Testis (tissue), 2 donors: ENCODE results near the gene ANK2.

Experiments
- POLR2A ChIP-seq: fragments of 450-650 bp; IDR thresholded peaks from one replicate; pipeline ENCODE4 v1.6.1; 2017; ENCODE audit warnings: antibody characterized with exemption, mild to moderate bottlenecking, moderate library complexity
- TF ChIP-seq, protein P1 (sequence below), 3 experiments: fragments of 450-650 bp in 2 of 3; fragments of 200-600 bp in 1 of 3; sonication (generic) in 1 of 3; IDR thresholded peaks; one replicate each; pipeline ENCODE4 v1.5.1; 2016 to 2019; ENCODE audit warnings: antibody characterized with exemption in 3 of 3, mild to moderate bottlenecking in 2 of 3, moderate library complexity in 1 of 3

DNA sequence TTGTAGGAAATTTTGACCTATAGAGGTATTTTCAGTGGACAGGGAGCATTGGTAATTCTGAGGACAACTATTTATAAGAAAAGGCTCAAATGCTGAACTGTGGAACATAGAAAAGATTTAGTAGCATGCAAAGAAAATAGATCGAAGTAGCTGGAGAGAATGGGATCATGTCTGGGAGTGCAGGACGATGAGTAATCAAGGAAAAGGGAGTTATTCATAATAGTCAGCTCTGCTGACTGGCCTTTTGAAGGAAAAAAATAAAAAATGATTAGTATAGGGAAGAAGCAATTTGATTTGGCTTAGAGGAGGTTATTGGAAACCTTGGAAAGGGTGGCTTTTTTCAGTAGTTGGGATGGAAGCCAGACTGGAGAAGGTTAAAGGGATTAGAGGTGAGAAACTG, 22.9 kb upstream of the ANK2 start:
- no peak for TF ChIP-seq POLR2A
- TF ChIP-seq, protein P1, sequence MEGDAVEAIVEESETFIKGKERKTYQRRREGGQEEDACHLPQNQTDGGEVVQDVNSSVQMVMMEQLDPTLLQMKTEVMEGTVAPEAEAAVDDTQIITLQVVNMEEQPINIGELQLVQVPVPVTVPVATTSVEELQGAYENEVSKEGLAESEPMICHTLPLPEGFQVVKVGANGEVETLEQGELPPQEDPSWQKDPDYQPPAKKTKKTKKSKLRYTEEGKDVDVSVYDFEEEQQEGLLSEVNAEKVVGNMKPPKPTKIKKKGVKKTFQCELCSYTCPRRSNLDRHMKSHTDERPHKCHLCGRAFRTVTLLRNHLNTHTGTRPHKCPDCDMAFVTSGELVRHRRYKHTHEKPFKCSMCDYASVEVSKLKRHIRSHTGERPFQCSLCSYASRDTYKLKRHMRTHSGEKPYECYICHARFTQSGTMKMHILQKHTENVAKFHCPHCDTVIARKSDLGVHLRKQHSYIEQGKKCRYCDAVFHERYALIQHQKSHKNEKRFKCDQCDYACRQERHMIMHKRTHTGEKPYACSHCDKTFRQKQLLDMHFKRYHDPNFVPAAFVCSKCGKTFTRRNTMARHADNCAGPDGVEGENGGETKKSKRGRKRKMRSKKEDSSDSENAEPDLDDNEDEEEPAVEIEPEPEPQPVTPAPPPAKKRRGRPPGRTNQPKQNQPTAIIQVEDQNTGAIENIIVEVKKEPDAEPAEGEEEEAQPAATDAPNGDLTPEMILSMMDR (IDR thresholded peaks at IDR 0.05): no peak
